ENCODE measurements around the gene SMIM22. TPM values are rescaled to one million over a fixed set of nuclear protein-coding genes. Genes with fewer than 3 reads are reported as not detected.
"Not testable (repeated sequence)": the region's sequence is repeated elsewhere in the genome, so short reads cannot be mapped to it uniquely, and the experiment has no call there.

The SMIM22 gene
- total RNA-seq, 4 donors from 2014 or later, result not detected

- no peak for TF ChIP-seq CTCF (IDR thresholded peaks at IDR 0.05)
- ATAC-seq (ENCODE audit: low FRiP score) (no peak), DNase-seq (ENCODE audit: low spot score) (no peak)
These were observed 11.8 kb upstream of the SMIM22 start for GRCh38 chr16:4783251-4783950.

- TF ChIP-seq CTCF (IDR thresholded peaks at IDR 0.05), result no peak
- no peak for ATAC-seq (ENCODE audit: low FRiP score)
- no peak for DNase-seq (ENCODE audit: low spot score)
These were observed 11.2 kb upstream of the SMIM22 start for GRCh38 chr16:4783951-4784336.

GRCh38 chr16:4784444-4784987 is 10.7 kb upstream of the SMIM22 start:
- not testable (repeated sequence) for ATAC-seq (ENCODE audit: low FRiP score); DNase-seq (ENCODE audit: low spot score)

- ATAC-seq (ENCODE audit: low FRiP score) (no peak), DNase-seq (ENCODE audit: low spot score) (no peak)
- TF ChIP-seq CTCF (IDR thresholded peaks at IDR 0.05), result no peak
These were observed 9.3 kb upstream of the SMIM22 start for GRCh38 chr16:4785758-4786433.

GRCh38 chr16:4787068-4787467 is 8.1 kb upstream of the SMIM22 start:
- no peak for TF ChIP-seq CTCF (IDR thresholded peaks at IDR 0.05)
- ATAC-seq (ENCODE audit: low FRiP score), result no peak
- no peak for DNase-seq (ENCODE audit: low spot score)

- DNase-seq (ENCODE audit: low spot score) (no peak), ATAC-seq (ENCODE audit: low FRiP score) (no peak)
- TF ChIP-seq CTCF (IDR thresholded peaks at IDR 0.05), result no peak
These were observed 7.3 kb upstream of the SMIM22 start, which contains the start of gene SEPTIN12 for GRCh38 chr16:4787627-4788482. TSS of gene SEPTIN12 (minus strand) at chr16:4788345. CDS start at chr16:4787645, 700 bp downstream.

GRCh38 chr16:4788489-4788889 is 6.7 kb upstream of the SMIM22 start:
- TF ChIP-seq CTCF (IDR thresholded peaks at IDR 0.05), result no peak
- DNase-seq (ENCODE audit: low spot score) (no peak), ATAC-seq (ENCODE audit: low FRiP score) (no peak)

Data from omental fat pad (tissue), 4 donors.